ENCODE results near the gene LAMB4.

LAMB4 gene

DNA sequence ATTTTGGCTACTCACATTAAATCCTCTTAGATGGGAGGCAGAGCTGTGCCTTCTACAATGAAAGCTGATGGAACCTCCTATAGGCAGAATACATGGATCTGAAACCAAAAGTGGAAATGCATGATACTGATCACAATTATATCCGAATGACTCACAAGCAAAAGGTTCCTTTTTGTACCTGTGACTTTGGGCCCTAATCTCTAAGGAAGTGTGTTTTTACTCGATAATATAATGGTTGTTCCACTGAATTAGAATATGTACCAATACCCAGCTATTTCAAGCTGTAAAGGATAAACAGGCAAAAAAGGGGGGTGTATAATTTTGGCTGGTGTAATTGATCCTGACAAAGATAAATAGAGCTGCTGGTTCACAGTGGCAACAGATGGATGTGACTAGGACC is 109.6 kb downstream of the LAMB4 start:
- DNase-seq (ENCODE audit: extremely low spot score, insufficient read length, low read depth): no peak
- FAIRE-seq: no peak

DNA sequence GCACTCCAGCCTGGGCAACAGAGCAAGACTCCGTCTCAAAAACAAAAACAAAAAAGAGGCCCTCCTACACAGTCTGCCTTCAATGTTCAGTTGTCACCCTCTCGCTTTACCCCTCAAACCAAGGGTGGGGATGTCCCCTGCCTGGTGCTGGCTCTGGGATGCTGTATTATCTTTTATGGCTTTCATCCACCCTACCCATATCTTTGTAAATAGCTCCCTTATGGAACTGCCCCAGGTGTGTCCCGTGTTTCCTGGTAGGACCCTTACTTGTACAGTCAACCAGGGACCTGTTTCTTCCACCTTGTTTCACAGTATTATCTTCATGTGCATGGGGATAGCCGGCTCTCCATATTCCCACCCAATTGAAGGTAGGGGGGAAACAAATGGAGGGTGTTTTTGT is 111.5 kb downstream of the LAMB4 start:
- FAIRE-seq: no peak
- DNase-seq (ENCODE audit: extremely low spot score, insufficient read length, low read depth): no peak

DNA sequence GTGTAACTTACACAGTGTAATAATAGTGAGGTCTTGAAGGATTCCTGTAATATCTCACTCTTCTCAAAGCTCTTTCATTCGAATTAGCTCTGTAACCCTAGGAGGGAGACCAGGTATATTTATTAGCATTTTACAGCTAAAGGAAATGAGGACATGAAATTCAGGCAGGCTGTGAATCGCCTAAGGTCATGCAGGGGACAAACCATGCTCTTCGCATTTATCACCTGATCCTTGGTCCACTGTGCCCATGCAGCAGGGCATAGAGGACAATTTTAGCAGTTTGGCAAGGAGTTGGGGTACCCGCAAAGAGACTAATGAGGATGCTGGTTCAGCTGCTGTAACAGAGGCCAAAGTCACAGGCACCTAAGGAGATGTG is 112.4 kb downstream of the LAMB4 start:
- FAIRE-seq: no peak
- no peak for DNase-seq (ENCODE audit: extremely low spot score, insufficient read length, low read depth)

DNA sequence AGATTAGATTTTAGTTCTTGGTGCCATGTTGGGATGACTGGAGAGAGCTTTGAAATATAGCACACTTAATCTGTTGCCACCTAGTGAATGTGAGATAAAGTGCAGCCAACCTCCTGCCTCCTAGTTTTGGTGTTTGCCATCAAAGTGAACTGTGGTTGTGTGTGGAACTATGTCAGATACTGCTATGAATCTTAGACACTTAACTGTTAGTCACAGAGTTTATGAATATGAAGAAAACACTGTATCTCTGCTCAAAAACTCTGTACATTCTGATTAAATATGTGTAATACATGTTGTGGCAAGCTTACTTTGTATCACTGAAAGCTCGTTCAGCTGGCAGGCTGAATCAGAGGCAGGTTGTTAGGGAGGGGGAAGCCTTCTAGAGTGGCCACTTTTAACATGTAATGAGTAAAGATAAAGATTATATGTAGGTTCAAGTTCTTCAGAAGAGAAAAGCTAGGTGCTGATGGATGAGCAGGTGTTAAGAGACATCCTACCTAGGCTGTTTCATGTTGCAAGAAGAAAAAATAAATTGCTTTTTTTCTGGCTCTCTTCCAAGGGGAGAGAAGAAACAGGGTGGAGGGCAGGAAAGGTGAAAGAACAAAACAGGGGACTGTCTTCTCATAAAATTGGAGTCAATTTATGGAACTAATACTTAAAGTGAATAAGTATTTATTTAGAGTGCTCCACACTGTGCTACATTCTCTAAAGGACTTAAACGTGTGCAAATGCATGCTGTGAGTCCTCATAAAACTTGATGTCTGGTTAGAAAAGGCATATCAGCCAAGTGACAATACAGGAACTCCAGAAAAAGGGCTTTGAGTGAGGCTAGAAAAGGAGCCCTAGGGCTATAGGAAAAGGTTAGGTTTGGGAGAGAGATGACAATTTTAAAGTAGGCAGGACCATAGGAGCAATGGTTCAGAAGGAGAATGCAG is 113.1 kb downstream of the LAMB4 start:
- DNase-seq (ENCODE audit: extremely low spot score, insufficient read length, low read depth) (no peak), FAIRE-seq (no peak)

DNA sequence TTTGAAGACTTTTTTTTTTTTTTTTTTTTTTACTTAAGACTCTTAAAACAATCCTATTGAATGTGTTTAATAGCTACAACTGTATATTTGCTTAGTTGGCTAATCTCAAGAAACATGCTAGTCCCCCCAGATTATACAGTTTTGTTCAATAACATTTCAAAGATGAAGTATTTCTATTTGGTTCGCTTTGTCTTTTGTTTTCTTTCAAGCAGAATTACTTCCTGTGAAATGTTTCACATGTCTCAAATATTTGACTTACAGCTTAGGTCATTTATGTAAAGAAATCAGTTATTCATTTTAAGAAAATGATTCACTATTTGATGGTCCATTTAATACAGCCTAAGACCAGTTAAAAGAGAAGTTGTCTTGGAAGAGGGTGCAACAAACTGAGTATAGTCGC is 114.4 kb downstream of the LAMB4 start:
- FAIRE-seq: no peak
- DNase-seq (ENCODE audit: extremely low spot score, insufficient read length, low read depth): no peak

DNA sequence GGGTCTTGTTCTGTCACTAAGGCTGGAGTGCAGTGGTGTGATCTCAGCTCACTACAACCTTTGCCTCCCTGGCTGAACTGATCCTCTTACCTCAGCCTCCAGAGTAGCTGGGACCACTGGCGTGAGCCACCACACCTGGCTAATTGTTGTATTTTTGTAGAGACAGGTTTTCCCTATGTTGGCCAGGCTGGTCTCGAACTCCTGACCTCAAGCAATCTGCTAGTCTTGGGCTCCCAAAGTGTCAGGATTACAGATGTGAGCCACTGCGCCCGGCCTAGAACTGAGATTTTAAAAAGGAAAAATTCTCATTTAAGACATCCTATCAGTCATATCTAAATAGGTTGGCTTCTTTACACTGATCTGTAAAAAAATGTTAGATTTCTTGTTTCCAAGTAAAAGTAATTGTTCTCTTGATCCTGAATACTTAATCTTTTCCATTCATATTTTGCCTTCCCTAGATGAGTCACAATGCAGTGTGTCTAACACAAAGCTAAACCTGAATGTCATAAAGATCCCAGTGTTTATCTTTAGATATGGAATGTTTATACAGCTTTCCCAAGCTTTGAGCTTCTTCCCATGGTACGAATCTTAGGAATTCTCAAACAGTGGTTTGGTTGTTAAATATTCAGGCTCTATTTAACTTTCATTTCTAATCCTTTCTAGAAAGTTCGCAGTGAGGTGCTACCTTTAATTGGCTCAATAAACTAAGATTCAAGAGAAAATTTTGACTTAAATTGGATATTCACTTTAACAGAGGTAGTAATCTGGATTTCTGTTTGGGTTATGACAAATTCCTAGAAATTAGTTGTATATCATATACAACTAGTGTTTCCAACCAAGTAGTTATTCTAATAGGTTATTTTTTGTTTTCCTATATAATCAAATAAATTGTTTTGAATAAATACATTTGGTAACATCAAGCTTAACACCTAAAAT is 115.1 kb downstream of the LAMB4 start:
- FAIRE-seq: no peak
- no peak for DNase-seq (ENCODE audit: extremely low spot score, insufficient read length, low read depth)

DNA sequence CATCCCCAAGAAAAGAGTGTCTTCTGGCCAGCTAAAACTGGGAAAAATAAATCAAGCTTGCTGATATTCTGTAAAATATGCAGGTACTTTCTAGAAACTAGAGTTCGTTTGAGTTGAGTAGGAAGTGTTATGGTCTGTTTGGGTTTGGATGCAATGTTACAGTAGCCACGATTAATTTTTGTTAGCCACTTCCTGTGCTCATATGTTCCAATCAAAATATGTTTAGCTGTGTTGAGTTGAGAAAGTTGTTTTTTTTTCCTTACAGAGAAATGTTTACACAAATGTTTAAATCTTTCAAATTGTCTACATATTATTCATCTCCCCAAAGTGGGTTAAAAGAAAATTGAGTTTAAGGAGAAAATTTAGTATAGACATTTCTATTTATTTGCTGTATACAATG is 115.9 kb downstream of the LAMB4 start:
- FAIRE-seq (no peak), DNase-seq (ENCODE audit: extremely low spot score, insufficient read length, low read depth) (no peak)

DNA sequence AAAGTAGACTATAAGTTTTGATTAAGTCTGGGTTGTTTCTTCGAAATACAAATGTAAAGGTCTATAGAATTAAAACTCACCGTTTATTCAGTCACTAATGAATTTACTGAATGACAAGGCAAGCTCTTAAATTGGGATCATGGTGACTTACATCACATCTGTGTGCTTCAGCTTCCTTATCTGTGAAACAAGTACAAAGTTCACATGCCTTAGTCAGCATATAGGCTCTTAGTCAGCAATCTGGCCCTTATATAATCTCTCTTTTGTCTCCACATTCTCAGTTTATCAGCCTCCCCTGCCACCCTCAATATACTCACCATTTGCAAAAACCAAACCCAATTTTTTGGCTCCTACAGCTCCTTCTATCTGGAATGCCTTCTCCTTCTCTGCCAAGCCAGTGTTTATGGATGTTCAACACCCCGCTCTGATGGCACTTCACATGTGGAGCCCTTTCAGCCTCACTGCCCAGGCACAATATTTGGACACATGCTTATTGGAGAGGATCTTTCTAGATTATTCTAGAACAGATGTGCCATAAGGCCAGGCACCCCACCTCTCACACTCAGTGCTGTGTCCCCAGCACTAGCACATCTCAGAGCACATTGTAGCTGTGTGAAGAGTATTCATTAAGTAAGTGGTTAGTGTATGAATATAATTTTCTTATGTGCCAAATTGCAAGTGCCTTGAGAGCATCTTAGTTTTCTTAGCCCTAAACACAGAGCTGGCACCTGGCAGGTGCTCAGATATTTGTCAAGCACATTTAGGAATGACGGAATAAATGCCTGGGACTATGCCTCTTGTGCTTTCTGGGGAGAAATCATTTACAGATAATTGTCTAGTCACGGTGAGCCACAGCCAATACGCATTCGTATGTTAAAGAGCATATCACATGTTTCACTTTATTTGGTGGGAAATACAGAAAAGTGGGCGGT is 117.4 kb downstream of the LAMB4 start:
- FAIRE-seq: no peak
- DNase-seq (ENCODE audit: extremely low spot score, insufficient read length, low read depth): no peak

DNA sequence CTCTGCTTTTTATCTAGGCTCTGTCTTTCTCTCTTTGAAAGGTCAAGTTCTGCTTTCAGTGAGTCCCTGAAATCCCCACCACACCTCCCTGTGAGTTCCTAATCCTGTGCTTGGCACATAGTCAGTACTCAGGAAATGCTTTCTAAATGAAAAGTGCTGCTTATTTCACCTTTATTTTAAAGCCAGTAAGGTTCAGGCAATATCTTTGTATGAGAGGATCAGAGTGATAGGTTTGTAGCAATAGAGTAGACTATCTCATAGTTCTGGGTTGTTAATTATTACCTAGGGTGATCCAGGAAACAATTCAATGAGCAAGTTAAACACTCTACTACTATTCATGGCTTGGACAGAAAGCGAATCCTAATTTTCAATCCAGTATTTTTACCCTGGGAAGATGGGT is 119.8 kb downstream of the LAMB4 start:
- DNase-seq (ENCODE audit: extremely low spot score, insufficient read length, low read depth) (no peak), FAIRE-seq (no peak)

DNA sequence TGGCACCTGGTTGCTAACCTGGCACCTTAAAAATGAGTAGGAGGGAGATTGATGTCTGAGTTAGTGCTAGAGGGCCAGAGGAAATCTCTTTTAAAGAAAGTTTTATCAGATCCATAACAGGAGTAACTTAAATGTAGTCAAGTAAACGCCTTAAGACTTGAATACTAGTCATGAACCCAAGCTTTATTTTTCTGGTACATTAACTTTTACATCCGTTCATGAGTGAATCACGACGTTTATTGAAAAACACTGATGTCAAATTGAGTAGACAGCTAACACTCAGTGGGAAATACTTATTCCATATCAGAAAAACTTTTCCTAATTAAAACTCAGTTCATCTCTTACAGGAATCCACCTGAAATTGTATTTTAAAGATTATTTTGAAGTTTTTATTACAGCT is 120.3 kb downstream of the LAMB4 start:
- DNase-seq (ENCODE audit: extremely low spot score, insufficient read length, low read depth) (no peak), FAIRE-seq (no peak)

DNA sequence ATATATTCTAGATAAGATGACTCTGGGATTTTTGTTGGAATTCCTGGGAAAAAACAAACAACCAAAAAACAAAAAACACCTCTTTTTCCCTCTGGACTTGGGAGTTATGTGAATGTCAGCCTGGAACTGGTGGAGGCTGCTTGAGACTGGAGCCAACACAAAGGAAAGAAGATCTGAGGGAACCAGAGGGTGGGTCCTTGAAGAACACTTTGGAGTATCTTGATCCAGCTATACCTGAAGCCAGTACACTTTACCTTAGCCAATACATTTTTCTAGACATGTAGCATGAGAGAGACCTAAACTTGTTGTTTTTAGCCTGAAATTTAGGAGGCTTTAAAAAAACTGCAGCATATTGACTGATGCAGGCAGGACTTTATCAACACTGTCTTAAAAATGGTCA is 121.3 kb downstream of the LAMB4 start:
- FAIRE-seq (no peak), DNase-seq (ENCODE audit: extremely low spot score, insufficient read length, low read depth) (no peak)

DNA sequence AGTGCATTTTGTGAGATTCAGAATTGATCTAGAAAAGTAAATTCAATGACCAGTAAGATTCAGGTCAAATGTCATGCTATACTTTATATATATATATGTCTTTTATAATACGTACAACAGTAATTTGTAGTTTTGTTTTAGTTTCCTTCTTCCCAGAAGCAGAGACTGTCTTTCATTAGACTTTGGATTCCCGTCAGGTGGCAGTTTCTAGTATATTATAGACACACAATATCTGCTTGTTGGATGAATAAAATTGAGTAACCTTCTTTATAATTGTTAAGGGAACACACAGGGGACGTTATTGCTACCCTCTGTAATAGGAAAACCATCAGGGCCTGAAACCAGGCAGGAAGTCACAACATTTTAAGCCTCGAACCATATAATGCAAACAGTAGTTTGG is 121.9 kb downstream of the LAMB4 start:
- FAIRE-seq (no peak), DNase-seq (ENCODE audit: extremely low spot score, insufficient read length, low read depth) (no peak)

DNA sequence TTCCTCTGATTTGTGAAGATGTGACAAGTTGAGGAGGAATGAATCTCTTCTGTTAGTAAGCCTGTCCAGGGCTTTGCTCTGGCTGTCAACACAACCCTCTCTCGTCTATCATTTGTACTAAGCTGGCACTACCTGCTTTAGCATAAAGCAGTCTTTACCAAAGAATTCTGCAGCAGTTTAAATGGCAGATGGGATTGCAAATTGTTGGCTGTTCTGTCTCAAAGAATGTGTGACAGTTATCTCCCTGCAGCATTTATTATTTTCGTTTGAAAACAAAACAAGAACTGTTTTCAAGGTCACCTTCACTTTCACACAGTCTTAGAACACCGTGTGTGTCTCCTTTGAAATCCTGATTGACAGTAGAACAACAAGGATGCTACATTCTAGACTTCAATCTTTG is 122.4 kb downstream of the LAMB4 start:
- FAIRE-seq (no peak), DNase-seq (ENCODE audit: extremely low spot score, insufficient read length, low read depth) (no peak)

DNA sequence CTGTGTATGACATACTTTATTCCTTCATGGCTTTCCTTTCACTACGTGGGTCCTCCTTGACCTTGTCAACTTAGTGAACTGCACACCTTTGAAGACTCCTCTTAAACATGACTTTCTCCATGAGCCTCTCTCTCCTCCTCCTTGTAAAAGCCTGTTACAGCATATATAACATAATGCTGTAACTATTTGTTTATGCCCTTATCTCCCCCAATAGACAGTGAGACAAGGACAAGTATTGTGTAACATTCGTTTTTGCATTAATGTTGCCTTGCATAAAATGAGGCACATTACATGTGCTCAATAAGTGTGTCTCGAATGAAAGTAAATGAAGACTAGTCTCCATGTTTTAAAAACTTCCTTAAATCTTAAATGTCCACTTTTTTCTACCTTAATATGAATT is 122.9 kb downstream of the LAMB4 start:
- no peak for FAIRE-seq
- no peak for DNase-seq (ENCODE audit: extremely low spot score, insufficient read length, low read depth)

DNA sequence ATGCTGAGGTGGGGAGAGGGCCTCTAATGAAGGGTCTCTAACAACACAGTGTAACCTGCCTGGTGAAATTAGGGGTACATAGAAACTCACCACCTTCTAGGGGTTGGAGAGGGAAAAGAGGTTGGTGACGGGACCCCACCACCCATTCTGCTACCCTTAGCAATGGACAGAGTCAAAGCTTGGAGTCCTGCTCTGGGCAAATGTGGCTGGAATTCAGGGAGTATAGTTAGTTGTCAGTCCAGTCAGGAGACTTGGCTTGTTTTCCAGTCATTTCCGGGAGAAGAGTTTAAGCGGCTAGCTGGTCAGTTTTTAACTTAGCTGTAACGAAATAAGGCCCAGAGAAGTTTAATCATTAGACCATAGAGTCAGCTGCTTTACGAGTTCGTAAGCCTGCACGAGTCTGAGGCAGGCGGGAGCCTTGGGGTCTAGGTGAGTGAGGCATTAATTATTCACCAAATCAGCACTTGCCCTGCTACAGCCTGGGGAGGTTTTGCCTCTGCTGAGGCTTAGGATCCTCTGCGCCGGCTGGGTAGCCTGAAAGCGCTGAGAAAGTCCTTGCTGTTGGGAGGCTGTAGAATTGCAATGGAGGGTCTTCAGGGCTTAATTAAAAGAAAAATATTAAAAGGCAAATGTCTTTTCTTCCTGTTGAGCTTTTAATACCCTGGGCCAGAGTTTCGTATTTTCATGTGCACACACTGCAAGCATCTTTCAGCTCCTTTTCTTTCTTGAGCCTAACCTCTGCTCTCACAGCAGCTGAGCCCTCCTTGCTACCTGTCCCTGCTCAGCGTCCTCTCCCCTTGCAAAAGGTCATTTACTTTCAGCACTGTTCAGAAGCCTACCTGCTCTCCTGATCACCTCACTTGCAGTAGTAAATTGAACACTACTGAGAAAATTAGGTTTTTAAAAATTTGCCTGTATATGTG is 125.7 kb downstream of the LAMB4 start:
- no peak for DNase-seq (ENCODE audit: extremely low spot score, insufficient read length, low read depth)
- no peak for FAIRE-seq

DNA sequence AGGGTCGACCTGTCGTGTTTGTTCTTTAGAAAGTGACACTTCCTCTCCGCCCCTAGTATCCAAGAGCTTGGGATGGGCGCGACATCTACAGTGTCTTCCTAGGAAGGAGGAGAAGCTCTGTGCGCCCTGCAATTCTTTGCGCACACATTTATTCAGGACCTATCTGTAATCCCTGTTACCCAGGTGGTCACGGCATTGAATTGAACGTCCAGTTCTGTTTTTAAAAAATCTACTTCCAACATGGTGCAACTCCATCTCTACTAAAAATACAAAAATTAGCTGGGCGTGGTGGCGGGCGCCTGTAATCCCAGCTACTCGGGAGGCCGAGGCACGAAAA is 126.6 kb downstream of the LAMB4 start:
- FAIRE-seq (no peak), DNase-seq (ENCODE audit: extremely low spot score, insufficient read length, low read depth) (no peak)

DNA sequence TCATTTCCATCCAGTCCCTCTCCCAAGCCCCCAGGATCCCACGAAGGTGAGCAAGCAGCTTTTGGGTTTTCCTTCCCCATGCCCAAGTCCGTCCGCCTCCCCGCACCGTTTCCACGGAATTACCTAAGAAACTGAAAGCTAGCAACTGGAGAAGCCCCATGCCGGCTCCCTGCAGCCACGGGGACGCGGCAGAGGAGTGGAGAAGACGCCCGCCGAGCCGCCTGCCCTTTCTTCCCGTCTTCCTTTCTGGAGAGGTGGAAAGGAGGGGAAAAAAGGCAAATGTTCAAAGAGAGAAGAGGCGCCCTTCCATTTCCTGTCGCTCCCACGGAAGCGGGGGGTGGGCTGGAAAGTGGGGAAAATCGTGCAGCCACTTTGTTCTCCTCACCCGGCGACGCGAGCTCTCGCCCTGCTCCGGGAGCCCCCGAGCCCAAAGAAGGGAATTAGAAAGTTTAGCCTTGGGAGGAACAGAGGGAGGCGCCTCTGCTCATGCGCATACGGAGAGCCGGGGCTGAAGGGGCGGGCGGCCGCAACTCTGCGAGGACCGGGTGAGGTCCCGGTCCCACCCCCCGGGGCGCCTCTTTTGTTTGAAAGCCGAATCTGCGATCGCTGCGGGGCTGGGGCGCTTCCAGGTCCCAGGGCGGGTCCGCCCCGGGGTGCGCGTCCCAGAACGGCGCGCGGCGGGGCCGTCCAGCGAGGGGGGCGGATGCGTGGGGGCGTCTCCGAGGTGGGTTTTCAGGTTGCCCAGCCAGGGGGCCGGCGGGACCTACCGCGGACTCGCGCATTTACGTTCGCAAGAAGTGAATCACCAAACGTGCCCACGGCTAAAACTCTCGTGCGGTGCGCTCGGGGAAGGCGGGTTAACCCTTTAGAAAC is 127.2 kb downstream of the LAMB4 start, which contains the start of gene LAMB1:
Gene LAMB1 (minus strand): TSS at position 436 of the 873 bp plus-strand sequence. CDS start 276 bp downstream, at position 160.
- no peak for DNase-seq (ENCODE audit: extremely low spot score, insufficient read length, low read depth)
- no peak for FAIRE-seq
